Parathyroid adenoma (tissue), 2 donors: ENCODE data around the gene PCF11.

Source experiments
- H2AFZ ChIP-seq: fragments of 300-600 bp; sonication (generic); one replicate; pipeline ENCODE4 v1.7.0; 2017; ENCODE audit warnings: antibody characterized with exemption, mild to moderate bottlenecking
- H3K27ac ChIP-seq: fragments of 300-600 bp; sonication (generic); one replicate; pipeline ENCODE4 v1.7.0; 2017
- H3K27me3 ChIP-seq: fragments of 300-600 bp; sonication (generic); one replicate; pipeline ENCODE4 v1.7.0; 2017; ENCODE audit warnings: low read length; ENCODE audit not compliant: control insufficient read depth, insufficient read depth
- H3K36me3 ChIP-seq: fragments of 300-600 bp; sonication (generic); one replicate; pipeline ENCODE4 v1.7.0; 2017; ENCODE audit warnings: low read length; ENCODE audit not compliant: control insufficient read depth, insufficient read depth
- H3K4me1 ChIP-seq: fragments of 300-600 bp; sonication (generic); one replicate; pipeline ENCODE4 v1.7.0; 2017; ENCODE audit warnings: control low read depth
- H3K4me2 ChIP-seq: fragments of 300-600 bp; sonication (generic); one replicate; pipeline ENCODE4 v1.7.0; 2017; ENCODE audit warnings: low read length
- H3K4me3 ChIP-seq: fragments of 300-600 bp; sonication (generic); one replicate; pipeline ENCODE4 v1.7.0; 2017; ENCODE audit warnings: low read depth, low read length
- H3K79me2 ChIP-seq: fragments of 300-600 bp; sonication (generic); one replicate; pipeline ENCODE4 v1.7.0; 2017; ENCODE audit warnings: control low read depth
- H3K9ac ChIP-seq: fragments of 300-600 bp; sonication (generic); one replicate; pipeline ENCODE4 v1.7.0; 2017; ENCODE audit warnings: mild to moderate bottlenecking
- H3K9me3 ChIP-seq: fragments of 300-600 bp; sonication (generic); one replicate; pipeline ENCODE4 v1.7.0; 2017; ENCODE audit warnings: low read length; ENCODE audit not compliant: control insufficient read depth
- TF ChIP-seq, protein P1 (sequence below): fragments of 300-600 bp; sonication (generic); IDR thresholded peaks from one replicate; pipeline ENCODE4 v1.7.0; 2017; ENCODE audit warnings: antibody characterized with exemption, mild to moderate bottlenecking
- donor health status: primary hyperparathyroidism.

The PCF11 gene

DNA sequence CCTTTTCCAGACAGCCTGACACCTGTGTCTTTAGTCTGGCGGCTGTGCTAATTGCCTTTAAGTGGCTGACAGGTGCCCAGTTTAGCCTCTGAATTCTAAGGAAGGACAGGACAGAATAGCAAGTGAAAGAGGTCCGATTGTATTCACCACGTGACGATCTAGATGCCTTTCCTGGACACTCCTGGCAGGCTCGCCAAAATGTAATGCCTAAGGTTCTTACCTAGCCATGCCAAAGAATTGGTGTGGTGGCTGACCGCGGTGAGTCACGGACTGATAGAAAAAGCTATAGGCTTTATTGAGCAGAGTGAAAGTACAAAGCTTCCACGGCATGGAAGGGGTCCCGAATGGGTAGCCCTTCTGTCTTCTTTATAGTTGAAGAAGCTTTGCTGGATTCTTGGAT, 63.3 kb downstream of the PCF11 start:
- Histone ChIP-seq H3K36me3 (no peaks in the 10 kb centered on the region), H3K9me3 (no peaks in the 10 kb centered on the region), H3K79me2 (no peaks in the 10 kb centered on the region), H3K4me1 (no peaks in the 10 kb centered on the region), H2AFZ (no peak overlapping the region), H3K4me2 (no peak overlapping the region), H3K27me3 (no peaks in the 10 kb centered on the region), H3K27ac (no peak overlapping the region), H3K9ac (no peak overlapping the region), H3K4me3 (no peak overlapping the region)
- TF ChIP-seq, protein P1, sequence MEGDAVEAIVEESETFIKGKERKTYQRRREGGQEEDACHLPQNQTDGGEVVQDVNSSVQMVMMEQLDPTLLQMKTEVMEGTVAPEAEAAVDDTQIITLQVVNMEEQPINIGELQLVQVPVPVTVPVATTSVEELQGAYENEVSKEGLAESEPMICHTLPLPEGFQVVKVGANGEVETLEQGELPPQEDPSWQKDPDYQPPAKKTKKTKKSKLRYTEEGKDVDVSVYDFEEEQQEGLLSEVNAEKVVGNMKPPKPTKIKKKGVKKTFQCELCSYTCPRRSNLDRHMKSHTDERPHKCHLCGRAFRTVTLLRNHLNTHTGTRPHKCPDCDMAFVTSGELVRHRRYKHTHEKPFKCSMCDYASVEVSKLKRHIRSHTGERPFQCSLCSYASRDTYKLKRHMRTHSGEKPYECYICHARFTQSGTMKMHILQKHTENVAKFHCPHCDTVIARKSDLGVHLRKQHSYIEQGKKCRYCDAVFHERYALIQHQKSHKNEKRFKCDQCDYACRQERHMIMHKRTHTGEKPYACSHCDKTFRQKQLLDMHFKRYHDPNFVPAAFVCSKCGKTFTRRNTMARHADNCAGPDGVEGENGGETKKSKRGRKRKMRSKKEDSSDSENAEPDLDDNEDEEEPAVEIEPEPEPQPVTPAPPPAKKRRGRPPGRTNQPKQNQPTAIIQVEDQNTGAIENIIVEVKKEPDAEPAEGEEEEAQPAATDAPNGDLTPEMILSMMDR, result no peak

DNA sequence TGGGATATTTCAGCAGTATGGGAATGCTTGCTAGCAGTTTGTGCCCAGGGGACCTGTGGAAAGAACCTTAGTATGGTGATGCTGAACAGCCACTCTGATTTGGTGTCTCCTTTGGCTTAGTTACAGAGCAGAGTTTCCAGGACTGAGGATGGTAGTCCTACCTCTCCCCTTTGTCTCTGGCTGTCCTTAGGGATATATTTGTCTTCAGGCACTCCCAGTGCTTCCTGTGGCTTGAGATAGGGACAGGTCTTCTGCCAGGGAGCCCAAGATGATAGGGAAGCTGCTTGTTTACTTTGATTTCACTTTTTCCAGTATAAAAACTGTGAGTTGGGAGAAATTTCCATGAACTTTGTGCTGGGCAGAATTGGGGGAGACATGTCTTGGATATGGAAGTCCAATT, 64.8 kb downstream of the PCF11 start:
- TF ChIP-seq, protein P1, result no peak
- Histone ChIP-seq H3K9ac (no peak overlapping the region), H3K27ac (no peak overlapping the region), H3K4me3 (no peak overlapping the region), H3K9me3 (no peaks in the 10 kb centered on the region), H3K4me1 (no peaks in the 10 kb centered on the region), H3K4me2 (no peak overlapping the region), H2AFZ (no peak overlapping the region), H3K36me3 (no peaks in the 10 kb centered on the region), H3K27me3 (no peaks in the 10 kb centered on the region), H3K79me2 (no peaks in the 10 kb centered on the region)

DNA sequence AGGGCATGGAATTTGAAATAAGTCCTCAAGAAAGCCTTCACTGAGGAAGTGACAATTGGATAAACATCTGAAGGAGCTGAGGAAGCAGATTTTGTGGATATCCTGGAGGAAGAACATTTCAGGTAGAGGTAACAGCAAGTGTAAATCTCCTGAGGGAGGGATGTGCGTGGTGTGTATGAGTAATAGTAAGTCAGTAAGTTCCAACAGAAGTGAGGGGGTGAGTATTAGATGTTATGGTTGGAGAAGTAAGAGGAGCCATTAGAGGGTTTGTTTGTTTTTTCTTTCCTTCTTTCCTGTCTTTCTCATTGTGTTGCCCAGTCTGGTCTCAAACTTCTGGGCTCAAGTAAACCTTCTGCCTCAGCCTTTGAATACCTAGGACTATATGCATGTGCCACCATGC, 65.6 kb downstream of the PCF11 start:
- H3K4me3 ChIP-seq, result no peak overlapping the region
- H3K9me3 ChIP-seq, result no peaks in the 10 kb centered on the region
- TF ChIP-seq, protein P1, result no peak
- no peak overlapping the region for H3K27ac ChIP-seq
- H3K27me3 ChIP-seq, result no peaks in the 10 kb centered on the region
- no peak overlapping the region for H2AFZ ChIP-seq
- H3K36me3 ChIP-seq, result no peaks in the 10 kb centered on the region
- no peak overlapping the region for H3K9ac ChIP-seq
- no peaks in the 10 kb centered on the region for H3K4me1 ChIP-seq
- no peak overlapping the region for H3K4me2 ChIP-seq
- H3K79me2 ChIP-seq, result no peaks in the 10 kb centered on the region

DNA sequence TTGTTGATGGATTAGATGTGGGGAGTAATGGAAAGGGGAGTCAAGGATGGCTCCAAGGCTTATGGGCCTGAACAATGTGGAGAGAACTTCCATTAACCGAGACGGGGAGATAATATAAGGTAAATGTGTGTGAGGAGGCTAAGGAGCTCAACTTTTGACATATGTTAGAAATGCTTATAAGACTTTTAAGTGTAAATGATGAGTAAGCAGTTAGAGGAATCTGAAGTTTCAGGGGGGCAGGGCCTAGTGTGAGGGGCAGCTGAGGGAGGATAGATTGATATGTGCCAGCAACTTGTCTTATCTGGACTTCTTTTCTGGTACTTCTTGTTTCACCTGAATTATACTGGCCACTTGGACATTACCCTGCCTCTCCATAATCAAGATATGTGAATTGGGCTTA, 66.5 kb downstream of the PCF11 start:
- Histone ChIP-seq H3K4me3 (no peak overlapping the region), H3K79me2 (no peaks in the 10 kb centered on the region), H3K9me3 (no peaks in the 10 kb centered on the region), H3K4me1 (no peaks in the 10 kb centered on the region), H2AFZ (no peak overlapping the region), H3K9ac (no peak overlapping the region), H3K27me3 (no peaks in the 10 kb centered on the region), H3K4me2 (no peak overlapping the region), H3K36me3 (no peaks in the 10 kb centered on the region), H3K27ac (no peak overlapping the region)
- TF ChIP-seq, protein P1, result no peak

DNA sequence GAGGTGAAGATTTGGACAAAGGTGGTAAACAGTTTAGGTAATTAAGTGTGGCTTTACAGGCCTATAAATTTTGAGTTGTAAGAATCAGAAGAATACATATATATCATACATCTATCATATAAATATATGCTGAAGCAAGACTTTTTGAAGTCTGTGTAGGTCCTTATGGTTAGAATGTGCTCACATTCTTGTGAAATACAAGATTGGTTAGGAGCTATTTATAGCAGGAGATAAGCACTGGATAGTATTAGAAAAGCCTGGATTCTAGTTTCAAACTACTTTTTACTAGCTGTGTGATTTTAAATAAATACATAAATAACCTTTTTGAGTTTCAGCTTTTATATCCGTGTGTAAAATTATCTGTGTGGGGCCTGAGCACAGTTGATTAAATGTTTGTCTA, 78.9 kb downstream of the PCF11 start:
- Histone ChIP-seq H3K9me3 (no peaks in the 10 kb centered on the region), H3K4me3 (no peak overlapping the region), H3K4me2 (no peak overlapping the region), H3K27ac (no peak overlapping the region), H3K4me1 (peaks cover 2% of the 10 kb centered on the region), H3K27me3 (no peaks in the 10 kb centered on the region), H3K36me3 (no peaks in the 10 kb centered on the region), H3K79me2 (no peaks in the 10 kb centered on the region), H2AFZ (no peak overlapping the region), H3K9ac (no peak overlapping the region)
- TF ChIP-seq, protein P1, result no peak
